GM19239 (cell line): ENCODE results near the gene TNS3.

ENCODE experiments used
- DNase-seq: peaks from one replicate; pipeline ENCODE4 v3.0.0; 2011; ENCODE audit warnings: low spot score; ENCODE audit not compliant: insufficient read length
- FAIRE-seq: peaks from 2 replicates; lab custom pipeline; 2011; peaks lifted over from hg19 to GRCh38; lab: Jason Lieb, UNC

Gene TNS3

GRCh38 chr7:47231627-47232026 is 350.3 kb downstream of the TNS3 start:
- no peak for DNase-seq
- no peak for FAIRE-seq

GRCh38 chr7:47231032-47231431 is 350.9 kb downstream of the TNS3 start:
- DNase-seq, result no peak
- FAIRE-seq, result no peak

- DNase-seq (no peak), FAIRE-seq (no peak)
Measured at GRCh38 chr7:47228386-47229014, 353.4 kb downstream of the TNS3 start.

GRCh38 chr7:47227762-47228177 is 354.1 kb downstream of the TNS3 start:
- peak; percentile 66 for FAIRE-seq
- DNase-seq, result no peak

- FAIRE-seq (peak; percentile 76), DNase-seq (no peak)
Measured at GRCh38 chr7:47226696-47227095, 355.2 kb downstream of the TNS3 start.

- no peak for DNase-seq
- peak; percentile 89 for FAIRE-seq
Measured at GRCh38 chr7:47225387-47226131, 356.4 kb downstream of the TNS3 start.
